ENCODE measurements around the gene TSSK1B. TPM values are rescaled to one million over a fixed set of nuclear protein-coding genes. Genes with fewer than 3 reads are reported as not detected.

TSSK1B gene
- total RNA-seq, 1 donor = 0.43 TPM

DNA sequence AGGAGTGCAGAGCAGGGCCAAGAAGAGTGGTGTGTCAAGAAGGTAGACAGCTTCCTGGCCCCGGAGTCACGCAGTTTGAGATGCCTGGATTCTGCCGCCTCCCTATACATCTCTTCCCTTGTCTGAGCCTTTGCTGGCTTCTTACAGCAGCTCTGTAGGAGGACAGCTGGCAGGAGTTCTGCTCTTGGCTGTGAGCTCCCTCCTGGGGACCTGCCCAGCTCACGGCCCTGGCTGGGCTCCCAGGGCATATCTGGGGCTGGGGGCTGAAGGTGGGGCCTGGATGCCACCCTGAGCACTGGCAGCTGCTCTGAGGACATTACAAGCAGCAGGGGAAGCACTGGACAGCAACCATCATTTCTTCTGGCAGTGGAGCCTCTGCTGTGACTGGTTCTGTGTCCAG, 786 bp upstream of the TSSK1B start:
- no peak for DNase-seq (ENCODE audit: low read depth)
- no peak overlapping the region for H3K4me3 ChIP-seq (ENCODE audit: low read depth, low read length)
- TF ChIP-seq, protein P1, sequence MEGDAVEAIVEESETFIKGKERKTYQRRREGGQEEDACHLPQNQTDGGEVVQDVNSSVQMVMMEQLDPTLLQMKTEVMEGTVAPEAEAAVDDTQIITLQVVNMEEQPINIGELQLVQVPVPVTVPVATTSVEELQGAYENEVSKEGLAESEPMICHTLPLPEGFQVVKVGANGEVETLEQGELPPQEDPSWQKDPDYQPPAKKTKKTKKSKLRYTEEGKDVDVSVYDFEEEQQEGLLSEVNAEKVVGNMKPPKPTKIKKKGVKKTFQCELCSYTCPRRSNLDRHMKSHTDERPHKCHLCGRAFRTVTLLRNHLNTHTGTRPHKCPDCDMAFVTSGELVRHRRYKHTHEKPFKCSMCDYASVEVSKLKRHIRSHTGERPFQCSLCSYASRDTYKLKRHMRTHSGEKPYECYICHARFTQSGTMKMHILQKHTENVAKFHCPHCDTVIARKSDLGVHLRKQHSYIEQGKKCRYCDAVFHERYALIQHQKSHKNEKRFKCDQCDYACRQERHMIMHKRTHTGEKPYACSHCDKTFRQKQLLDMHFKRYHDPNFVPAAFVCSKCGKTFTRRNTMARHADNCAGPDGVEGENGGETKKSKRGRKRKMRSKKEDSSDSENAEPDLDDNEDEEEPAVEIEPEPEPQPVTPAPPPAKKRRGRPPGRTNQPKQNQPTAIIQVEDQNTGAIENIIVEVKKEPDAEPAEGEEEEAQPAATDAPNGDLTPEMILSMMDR (IDR thresholded peaks at IDR 0.05; ENCODE audit: insufficient read depth, low read depth, low read length) = no peak

DNA sequence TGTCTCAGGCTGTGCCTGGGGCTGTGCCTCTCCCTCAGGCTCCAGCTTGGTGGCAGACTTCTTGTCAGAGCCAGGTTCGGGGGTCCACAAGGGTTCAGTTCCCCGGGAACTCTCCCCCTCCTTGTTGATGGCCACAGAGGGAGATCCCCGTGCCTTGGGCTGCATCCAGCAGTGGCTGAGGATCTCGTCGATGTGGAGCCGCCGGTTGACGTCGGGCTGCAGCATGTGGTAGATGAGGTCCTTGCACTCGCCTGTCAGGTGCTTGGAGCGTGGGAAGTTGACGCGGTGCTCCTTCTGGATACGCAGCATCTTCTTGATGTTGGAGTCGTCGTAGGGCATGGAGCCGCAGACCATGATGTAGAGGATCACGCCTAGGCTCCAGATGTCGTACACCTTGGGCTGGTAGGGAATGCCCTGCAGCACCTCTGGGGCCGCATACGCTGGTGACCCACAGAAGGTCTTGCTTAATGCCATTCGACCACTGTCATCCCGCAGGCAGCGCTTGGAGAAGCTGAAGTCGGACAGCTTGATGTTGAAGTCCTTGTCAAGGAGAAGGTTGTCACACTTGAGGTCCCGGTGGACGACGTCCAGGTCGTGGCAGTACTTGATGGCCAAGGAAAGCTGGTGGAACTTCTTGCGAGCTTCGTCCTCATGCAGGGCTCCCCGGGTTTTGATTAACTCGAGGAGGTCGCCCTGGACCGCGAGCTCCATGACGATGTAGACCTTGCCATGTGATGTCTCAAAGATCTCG, 752 bp downstream of the TSSK1B start:
- no peak overlapping the region for H3K4me3 ChIP-seq (ENCODE audit: low read depth, low read length)
- no peak for DNase-seq (ENCODE audit: low read depth)
- TF ChIP-seq, protein P1 (IDR thresholded peaks at IDR 0.05; ENCODE audit: insufficient read depth, low read depth, low read length) = no peak

DNA sequence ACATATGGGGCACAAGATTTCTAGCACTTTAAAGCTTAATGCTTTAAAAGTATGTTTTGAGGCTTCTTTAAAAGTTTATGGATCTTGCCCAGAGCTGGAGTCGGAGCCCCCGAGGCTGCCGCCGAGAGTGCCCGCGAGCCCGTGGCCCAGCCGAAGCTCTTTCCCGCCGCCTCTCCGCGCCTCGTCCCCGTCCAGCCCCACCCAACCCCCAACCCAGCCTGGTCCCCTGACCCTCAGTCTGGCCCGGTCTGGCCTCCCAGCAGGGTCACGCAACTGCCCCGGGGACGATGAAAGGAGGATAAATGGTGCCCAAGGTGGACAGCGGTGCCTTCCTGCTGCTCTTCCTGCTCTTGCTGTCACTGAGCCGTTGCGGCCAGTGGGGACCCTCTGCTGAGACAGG, 1.7 kb downstream of the TSSK1B start:
- no peak overlapping the region for H3K4me3 ChIP-seq (ENCODE audit: low read depth, low read length)
- TF ChIP-seq, protein P1 (IDR thresholded peaks at IDR 0.05; ENCODE audit: insufficient read depth, low read depth, low read length) = no peak
- no peak for DNase-seq (ENCODE audit: low read depth)

DNA sequence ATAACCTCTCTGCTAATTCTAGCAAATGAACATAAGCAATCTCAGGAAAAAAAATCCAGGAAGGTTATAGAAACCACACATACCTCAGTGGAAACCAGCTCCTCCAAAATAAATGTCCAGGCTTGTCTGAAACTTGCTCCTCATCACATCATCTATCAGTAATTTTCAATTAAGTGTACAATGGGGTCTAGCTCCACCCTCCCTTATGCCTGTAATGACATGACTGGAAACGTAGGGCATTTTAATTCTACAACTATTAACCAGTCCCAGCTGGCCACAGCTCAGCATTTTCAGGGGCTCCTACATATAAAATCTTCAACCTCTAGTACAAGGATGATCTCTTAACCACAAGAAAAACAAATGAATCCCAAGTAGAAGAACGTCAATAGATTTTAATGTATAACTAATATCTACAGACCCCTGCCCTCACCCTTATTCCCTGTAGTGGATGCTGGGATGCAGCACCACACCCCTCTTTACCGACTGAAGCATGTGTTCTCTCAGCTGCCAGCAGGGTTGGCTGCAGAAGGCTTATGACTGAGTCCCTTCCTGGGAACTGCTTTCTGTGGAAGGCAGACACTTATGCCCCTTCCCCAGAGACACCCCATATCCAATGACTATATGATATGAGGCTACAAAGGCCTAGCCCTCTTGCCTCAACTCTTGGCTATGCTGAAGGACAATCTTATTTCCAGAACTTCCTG, 6.8 kb downstream of the TSSK1B start:
- no peak overlapping the region for H3K4me3 ChIP-seq (ENCODE audit: low read depth, low read length)
- no peak for DNase-seq (ENCODE audit: low read depth)
- TF ChIP-seq, protein P1 (IDR thresholded peaks at IDR 0.05; ENCODE audit: insufficient read depth, low read depth, low read length) = no peak

DNA sequence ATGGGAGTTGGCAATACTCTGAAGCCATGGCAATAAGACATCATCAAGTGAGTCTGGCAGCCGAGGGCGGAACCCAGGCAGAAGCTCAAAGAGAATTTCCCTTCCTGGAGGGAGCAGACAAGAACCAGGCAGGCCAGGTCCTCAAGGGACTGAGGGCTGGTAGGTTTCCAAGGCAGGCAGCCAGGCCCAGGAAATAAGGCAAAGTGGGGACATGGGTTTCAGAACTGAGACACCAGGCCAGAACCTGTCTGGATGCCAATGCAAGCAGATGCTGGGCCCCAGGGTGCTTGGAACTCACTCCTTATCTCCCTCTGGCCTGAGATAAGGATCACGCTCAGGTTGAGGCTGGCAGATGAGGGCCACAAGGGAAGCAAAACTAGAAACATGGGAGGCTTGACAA, 8.9 kb downstream of the TSSK1B start:
- DNase-seq (ENCODE audit: low read depth) = no peak
- TF ChIP-seq, protein P1 (IDR thresholded peaks at IDR 0.05; ENCODE audit: insufficient read depth, low read depth, low read length) = no peak
- H3K4me3 ChIP-seq (ENCODE audit: low read depth, low read length) = no peak overlapping the region

DNA sequence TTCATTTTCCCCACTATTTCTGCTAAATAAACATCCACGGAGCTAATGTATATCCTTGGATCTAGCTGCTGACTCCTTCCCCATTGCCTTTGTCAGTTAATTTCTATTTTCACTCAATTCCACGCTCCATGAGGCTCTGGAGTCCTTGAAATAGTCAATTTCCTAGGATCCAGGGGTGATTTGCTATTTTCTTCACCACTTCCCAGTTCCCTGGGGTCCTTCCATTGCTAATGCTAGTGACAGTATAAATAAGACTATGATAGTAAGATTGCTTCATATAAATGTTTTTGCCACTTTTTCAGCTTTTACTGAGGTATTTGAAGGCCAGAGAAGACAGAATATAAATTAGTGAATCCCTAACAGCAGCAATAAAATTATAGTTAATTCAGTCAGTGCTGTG, 13.1 kb downstream of the TSSK1B start:
- TF ChIP-seq, protein P1 (IDR thresholded peaks at IDR 0.05; ENCODE audit: insufficient read depth, low read depth, low read length) = no peak
- DNase-seq (ENCODE audit: low read depth) = no peak
- H3K4me3 ChIP-seq (ENCODE audit: low read depth, low read length) = no peak overlapping the region

All from fibroblast of villous mesenchyme (primary cell).